IPS DF 19.7 (cell line): ENCODE measurements around the gene PAFAH1B2.
A peak's percentile ranks its signal among the peaks of the same experiment; 100 is the strongest.
"Not testable (repeated sequence)": the region's sequence is repeated elsewhere in the genome, so short reads cannot be mapped to it uniquely, and the experiment has no call there.

Source experiments
- DNase-seq: peaks from one replicate; pipeline ENCODE4 v3.0.0-alpha.2; 2013; ENCODE audit warnings: low read depth, low spot score

Gene PAFAH1B2

DNA sequence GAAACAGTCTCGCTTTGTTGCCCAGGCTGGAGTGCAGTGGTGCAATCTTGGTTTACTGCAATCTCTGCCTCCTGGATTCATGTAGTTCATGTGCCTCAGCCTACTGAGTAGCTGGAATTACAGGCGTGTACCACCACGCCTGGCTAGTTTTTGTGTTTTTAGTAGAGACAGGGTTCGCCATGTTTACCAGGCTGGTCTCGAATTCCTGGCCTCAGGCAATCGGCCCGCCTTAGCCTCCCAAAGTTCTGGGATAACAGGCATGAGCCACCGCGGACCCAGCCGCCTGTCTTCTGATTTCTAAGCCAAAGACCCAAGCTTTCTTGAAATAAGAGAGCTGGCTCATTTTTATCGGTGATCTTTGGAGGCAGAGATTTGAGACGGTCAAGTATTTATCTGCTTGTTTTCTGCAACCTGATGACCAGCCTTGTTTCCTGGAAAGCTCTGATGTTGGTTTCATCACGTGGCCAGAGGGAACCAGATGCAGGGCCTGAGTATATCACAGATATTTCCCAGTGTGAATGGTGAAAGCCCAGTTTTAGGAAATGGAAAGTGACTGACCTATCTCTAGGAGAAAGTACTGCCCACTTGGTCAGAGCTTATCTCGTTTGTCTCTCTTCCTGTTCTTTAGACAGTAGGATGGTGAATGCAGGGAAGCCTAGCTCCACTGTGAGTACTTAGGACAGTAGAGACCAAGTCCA lies 28.8 kb downstream of the PAFAH1B2 start:
- DNase-seq: no peak

DNA sequence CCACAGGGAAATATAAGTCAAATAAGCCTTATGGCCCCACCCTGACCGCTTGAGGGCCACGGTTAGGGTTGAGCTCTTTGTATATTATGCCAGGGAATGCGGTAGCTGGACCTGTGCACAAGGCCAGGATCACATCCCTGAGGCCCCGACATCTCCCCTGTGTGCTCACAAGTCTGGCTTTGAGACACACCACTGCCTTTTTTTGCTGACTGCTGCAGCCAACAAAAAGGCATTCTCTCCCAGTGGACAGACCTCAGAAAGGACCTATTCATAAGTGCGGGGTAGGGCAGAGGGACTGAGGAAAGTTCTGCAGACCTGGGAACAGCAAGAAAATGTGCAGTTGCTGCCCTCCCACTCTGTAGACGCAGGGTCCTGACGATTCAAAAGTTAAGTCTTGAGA lies 31.0 kb downstream of the PAFAH1B2 start:
- DNase-seq: no peak

DNA sequence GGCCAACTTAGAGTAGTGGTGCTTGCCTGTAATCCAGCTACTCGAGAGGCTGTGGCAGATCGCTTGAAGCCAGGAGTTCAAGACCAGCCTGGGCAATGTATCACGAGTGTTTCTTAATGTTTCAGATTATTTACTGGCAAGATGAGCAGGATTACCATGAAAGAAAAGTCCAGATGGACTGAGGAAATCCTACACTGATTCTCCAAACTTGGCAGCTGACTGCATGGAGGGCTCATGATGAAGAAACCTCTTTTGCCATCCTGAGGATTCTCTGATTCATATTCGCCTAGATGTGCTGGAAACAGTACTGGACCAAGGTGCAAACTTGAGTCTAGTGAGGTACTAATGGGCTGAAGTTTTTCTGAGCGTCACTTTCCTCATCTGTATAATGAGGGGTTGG lies 31.7 kb downstream of the PAFAH1B2 start:
- DNase-seq: no peak

GRCh38 chr11:117176186-117176585 lies 32.1 kb downstream of the PAFAH1B2 start:
- no peak for DNase-seq

DNA sequence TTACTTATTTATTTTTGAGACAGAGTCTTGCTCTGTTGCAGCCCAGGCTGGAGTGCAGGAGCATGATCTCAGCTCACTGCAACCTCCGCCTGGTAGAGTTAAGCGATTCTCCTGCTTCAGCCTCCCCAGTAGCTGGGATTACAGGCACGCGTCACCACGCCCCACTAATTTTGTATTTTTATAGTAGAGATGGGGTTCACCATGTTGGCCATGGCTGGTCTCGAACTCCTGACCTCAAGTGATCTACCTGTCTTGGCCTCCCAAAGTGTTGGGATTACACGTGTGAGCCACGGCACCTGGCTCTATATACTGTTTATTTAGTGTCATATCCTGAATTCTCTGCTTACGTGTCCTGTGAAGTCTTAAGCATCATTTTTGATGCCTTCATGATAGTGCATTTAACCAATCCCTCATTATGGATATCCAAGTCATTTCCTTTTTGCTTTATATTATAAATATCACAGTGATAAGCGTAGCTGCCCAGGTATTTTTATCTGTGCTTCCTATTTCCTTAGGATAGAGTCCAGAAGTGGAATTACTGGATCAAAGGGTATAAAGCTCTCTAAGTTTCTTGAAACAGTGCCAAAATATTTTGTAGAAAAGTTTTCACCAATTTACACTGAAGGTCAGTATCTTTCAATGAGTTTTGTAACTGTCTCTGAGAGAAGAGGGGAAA lies 33.6 kb downstream of the PAFAH1B2 start:
- no peak for DNase-seq

GRCh38 chr11:117178210-117179034 lies 34.3 kb downstream of the PAFAH1B2 start, which contains the start of gene SIDT2:
SIDT2 (plus strand) TSS chr11:117178743; CDS start chr11:117179264, 521 bp downstream.
- DNase-seq: peak; percentile 89

GRCh38 chr11:117179048-117179999 lies 35.2 kb downstream of the PAFAH1B2 start:
- DNase-seq: no peak

DNA sequence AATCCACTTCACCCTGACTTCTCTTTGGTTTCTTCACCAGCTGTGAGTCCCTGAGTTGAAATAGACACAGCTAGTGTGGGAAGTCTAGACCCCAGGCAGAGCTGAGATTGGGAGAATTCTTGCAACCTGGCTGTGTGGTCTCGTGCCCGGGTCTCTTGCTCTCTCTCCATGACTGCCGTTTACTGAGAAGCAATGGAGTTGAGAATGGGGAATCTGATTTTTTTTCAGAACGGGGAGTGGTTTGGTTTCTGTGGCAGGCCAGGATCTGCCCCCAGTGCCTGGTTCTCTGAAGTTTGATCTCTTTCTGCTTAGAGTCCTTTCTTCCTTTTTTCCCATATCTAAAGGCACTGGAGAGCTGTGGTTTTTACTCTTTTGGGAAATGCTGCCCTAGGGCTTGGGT lies 35.9 kb downstream of the PAFAH1B2 start:
- no peak for DNase-seq

DNA sequence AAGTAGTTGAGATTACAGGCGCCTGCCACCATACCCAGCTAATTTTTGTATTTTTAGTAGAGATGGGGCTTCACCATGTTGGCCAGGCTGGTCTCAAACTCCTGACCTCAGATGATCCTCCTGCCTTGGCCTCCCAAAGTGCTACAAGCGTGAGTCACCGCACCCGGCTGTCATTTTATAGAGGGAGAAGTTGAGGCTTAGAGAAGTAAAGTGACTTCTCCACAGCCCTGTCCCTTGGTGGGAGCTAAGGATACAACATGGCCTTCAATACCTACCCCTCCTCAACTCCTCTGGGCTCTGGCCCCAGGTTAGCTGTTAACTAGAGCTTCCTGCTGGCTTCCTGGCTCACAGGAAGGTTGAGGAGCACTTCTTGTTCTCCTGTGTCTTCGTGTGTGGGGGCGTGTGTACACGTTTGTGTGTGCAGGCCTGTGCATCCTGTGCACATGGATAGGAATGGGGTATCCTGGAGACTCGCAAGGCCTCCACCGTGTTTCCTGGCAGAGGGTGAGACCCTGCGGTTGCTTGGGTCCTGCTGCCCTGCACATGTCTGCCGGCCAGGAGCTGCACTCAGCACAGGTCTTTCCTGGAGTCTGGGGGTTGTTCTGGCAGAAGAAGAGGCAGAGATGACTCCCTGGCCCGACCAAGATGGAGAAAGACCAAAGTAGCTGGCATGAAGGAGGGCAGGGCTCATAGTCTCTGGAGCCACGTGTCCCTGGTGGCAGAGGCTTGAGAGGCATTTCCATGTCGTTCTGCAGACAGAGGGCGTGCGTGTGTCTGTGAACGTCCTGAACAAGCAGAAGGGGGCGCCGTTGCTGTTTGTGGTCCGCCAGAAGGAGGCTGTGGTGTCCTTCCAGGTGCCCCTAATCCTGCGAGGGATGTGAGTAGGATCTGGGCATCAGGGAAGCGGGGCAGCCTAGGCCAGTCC lies 36.8 kb downstream of the PAFAH1B2 start:
- peak; percentile 75 for DNase-seq

GRCh38 chr11:117181586-117182550 lies 37.8 kb downstream of the PAFAH1B2 start:
- no peak for DNase-seq

DNA sequence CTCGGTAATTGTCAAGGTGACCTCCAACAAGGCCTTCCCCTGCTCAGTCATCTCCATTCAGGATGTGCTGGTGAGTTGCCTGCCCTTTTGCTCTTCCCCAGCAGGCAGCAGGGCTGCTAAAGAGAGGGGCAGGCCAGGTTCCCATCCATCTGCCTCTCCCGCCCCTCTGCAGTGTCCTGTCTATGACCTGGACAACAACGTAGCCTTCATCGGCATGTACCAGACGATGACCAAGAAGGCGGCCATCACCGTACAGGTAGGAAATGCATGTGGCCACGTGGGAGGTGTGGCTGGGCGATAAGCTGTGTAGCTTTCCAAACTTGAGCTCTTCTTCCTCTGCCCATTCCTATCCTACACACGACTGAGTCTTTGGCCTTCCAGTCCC lies 38.5 kb downstream of the PAFAH1B2 start:
- DNase-seq: no peak

GRCh38 chr11:117183178-117183577 lies 39.1 kb downstream of the PAFAH1B2 start:
- DNase-seq: not testable (repeated sequence)

DNA sequence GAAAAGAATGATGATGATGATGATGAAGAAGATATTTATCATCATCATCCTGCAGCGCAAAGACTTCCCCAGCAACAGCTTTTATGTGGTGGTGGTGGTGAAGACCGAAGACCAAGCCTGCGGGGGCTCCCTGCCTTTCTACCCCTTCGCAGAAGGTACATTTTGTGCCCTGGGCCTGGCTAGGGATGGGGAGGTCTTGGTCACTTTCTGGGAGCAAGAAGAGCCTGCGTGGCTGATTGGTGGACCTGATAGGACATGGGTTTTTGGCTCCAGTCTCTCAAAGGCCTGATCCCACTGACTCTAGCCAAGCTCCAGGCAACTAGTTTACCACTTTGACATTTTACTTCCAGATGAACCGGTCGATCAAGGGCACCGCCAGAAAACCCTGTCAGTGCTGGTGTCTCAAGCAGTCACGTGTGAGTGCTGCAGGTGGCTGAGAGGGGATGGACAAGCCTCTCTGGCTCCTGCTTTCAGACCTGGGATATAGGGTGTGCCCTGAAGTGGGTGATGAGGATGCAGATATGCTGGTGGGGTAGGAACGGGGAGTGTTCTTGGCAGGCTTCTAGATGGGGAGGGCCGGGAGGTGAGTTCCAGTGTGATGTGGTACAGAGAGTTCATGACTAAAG lies 39.8 kb downstream of the PAFAH1B2 start:
- DNase-seq: no peak

GRCh38 chr11:117185736-117186430 lies 41.8 kb downstream of the PAFAH1B2 start:
- DNase-seq: no peak

GRCh38 chr11:117186431-117186761 lies 42.3 kb downstream of the PAFAH1B2 start:
- DNase-seq: no peak

- no peak for DNase-seq
Measured at GRCh38 chr11:117187007-117187406, 42.9 kb downstream of the PAFAH1B2 start.

DNA sequence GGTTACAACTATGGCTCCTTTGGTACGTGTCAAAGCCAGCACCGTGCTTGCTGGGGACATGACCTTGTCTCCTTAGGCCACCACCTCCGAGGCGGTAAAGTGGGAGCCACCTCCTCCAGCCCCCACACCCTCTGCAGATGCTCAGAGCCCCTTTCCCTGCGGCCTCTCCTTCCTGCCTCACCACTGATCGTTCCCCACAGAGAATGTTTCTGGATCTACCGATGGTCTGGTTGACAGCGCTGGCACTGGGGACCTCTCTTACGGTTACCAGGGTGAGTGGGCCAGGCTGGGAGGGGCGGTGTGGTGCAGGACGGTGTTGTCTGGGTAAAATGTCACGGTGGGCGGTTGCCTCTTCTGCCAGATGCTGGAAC lies 43.3 kb downstream of the PAFAH1B2 start:
- no peak for DNase-seq
